HepG2 (cell line): ENCODE results near the gene ZNF584. TPM values are rescaled to one million over a fixed set of nuclear protein-coding genes. Genes with fewer than 3 reads are reported as not detected.

Experiments
- KLF9 ChIP-seq: IDR thresholded peaks from 2 replicates; pipeline ENCODE4 v1.6.1; 2016; ENCODE audit warnings: low read depth
- NR2F2 ChIP-seq: IDR thresholded peaks from 2 replicates; pipeline ENCODE4 v1.6.1; 2012; ENCODE audit warnings: low read depth, inconsistent platforms, borderline replicate concordance
- NRL ChIP-seq: sonication (generic); formaldehyde crosslinking; IDR thresholded peaks from 2 replicates; pipeline ENCODE4 v1.5.0; 2020; ENCODE audit warnings: missing genetic modification reagents, mild to moderate bottlenecking, moderate library complexity, borderline replicate concordance
- PCBP2 ChIP-seq: fragments of 200-400 bp; formaldehyde crosslinking; optimal IDR thresholded peaks from 2 replicates; pipeline ENCODE3; 2018; ENCODE audit warnings: low read length, low read depth; ENCODE audit not compliant: poor library complexity, severe bottlenecking
- TBP ChIP-seq: sonication (generic); formaldehyde crosslinking; IDR thresholded peaks from 2 replicates; pipeline ENCODE4 v1.5.0; 2020; ENCODE audit warnings: missing genetic modification reagents
- ZFP36 ChIP-seq: fragments of 150-350 bp; IDR thresholded peaks from 2 replicates; pipeline ENCODE4 v1.6.1; 2018; ENCODE audit warnings: borderline replicate concordance, low read length, low read depth; ENCODE audit not compliant: partially characterized antibody
- ZFP37 ChIP-seq: sonication (generic); formaldehyde crosslinking; IDR thresholded peaks from 2 replicates; pipeline ENCODE4 v1.4.0; 2020; ENCODE audit warnings: missing genetic modification reagents, borderline replicate concordance
- ZFP41 ChIP-seq: sonication (generic); formaldehyde crosslinking; IDR thresholded peaks from 2 replicates; pipeline ENCODE4 v1.4.0; 2020; ENCODE audit warnings: mild to moderate bottlenecking, missing genetic modification reagents, borderline replicate concordance
- ZNF235 ChIP-seq: sonication (generic); formaldehyde crosslinking; IDR thresholded peaks from 2 replicates; pipeline ENCODE4 v1.8.1; 2023; ENCODE audit warnings: mild to moderate bottlenecking, missing genetic modification reagents, borderline replicate concordance
- ZNF263 ChIP-seq: sonication (generic); formaldehyde crosslinking; IDR thresholded peaks from 2 replicates; pipeline ENCODE4 v1.4.0; 2020; ENCODE audit warnings: missing genetic modification reagents
- ZNF496 ChIP-seq: sonication (generic); formaldehyde crosslinking; IDR thresholded peaks from 2 replicates; pipeline ENCODE4 v1.8.1; 2023; ENCODE audit warnings: mild to moderate bottlenecking, moderate library complexity, missing genetic modification reagents; ENCODE audit not compliant: insufficient replicate concordance
- ZNF547 ChIP-seq: sonication (generic); formaldehyde crosslinking; IDR thresholded peaks from 2 replicates; pipeline ENCODE4 v1.5.1; 2020; ENCODE audit warnings: mild to moderate bottlenecking, missing genetic modification reagents
- ZNF557 ChIP-seq: sonication (generic); formaldehyde crosslinking; IDR thresholded peaks from 2 replicates; pipeline ENCODE4 v1.4.0; 2020; ENCODE audit warnings: missing genetic modification reagents
- ZNF703 ChIP-seq: sonication (generic); formaldehyde crosslinking; IDR thresholded peaks from 2 replicates; pipeline ENCODE4 v1.5.1; 2020; ENCODE audit warnings: missing genetic modification reagents, mild to moderate bottlenecking, moderate library complexity, borderline replicate concordance
- polyA plus RNA-seq, 8 experiments: library from polyadenylated mRNA; depleted of rRNA in 3 of 8; stranded (reverse) in 7 of 8; unstranded in 1 of 8; fragments of >200 nt; fragmentation: Illumina TruSeq in 4 of 8; extraction: Trizol in 4 of 8; gene quantifications; 2 replicates each; pipeline versions ENCODE4 v1.2.1 to v1.2.3, GENCODE V29; 2011 to 2016; ENCODE audit warnings: low read depth in 4 of 8, missing spikeins in 1 of 8, mixed read lengths in 1 of 8; ENCODE audit not compliant: insufficient read depth in 1 of 8
- total RNA-seq, 5 experiments: library from RNA; depleted of rRNA; stranded (reverse); fragments of >200 nt; fragmentation: Illumina TruSeq; extraction: Trizol; gene quantifications; 2 replicates each; pipeline ENCODE4 v1.2.3, GENCODE V29; 2016; ENCODE audit warnings: low read depth in 1 of 5
- TF ChIP-seq, protein P1 (sequence below): sonication (generic); formaldehyde crosslinking; IDR thresholded peaks from 2 replicates; pipeline ENCODE4 v1.4.0; 2020; ENCODE audit warnings: mild to moderate bottlenecking, missing genetic modification reagents
- TF ChIP-seq, protein P2 (sequence below): sonication (generic); formaldehyde crosslinking; IDR thresholded peaks from 2 replicates; pipeline ENCODE4 v1.8.1; 2023; ENCODE audit warnings: mild to moderate bottlenecking, missing genetic modification reagents
- TF ChIP-seq, protein P3 (sequence below): sonication (generic); formaldehyde crosslinking; IDR thresholded peaks from 2 replicates; pipeline ENCODE4 v1.9.0; 2021; ENCODE audit warnings: missing genetic modification reagents, borderline replicate concordance
- TF ChIP-seq, protein P4 (sequence below): fragments of 450-650 bp; IDR thresholded peaks from 2 replicates; pipeline ENCODE4 v1.6.1; 2016
- TF ChIP-seq, protein P5 (sequence below): sonication (generic); formaldehyde crosslinking; IDR thresholded peaks from 2 replicates; pipeline ENCODE4 v1.4.0; 2020; ENCODE audit warnings: missing genetic modification reagents

ZNF584 gene
- total and polyA plus RNA-seq, 2 of the 13 experiments (the other 11 are each of a cell fraction or from before 2014, with no cell fraction given), result 2.4 to 7.0 TPM

DNA sequence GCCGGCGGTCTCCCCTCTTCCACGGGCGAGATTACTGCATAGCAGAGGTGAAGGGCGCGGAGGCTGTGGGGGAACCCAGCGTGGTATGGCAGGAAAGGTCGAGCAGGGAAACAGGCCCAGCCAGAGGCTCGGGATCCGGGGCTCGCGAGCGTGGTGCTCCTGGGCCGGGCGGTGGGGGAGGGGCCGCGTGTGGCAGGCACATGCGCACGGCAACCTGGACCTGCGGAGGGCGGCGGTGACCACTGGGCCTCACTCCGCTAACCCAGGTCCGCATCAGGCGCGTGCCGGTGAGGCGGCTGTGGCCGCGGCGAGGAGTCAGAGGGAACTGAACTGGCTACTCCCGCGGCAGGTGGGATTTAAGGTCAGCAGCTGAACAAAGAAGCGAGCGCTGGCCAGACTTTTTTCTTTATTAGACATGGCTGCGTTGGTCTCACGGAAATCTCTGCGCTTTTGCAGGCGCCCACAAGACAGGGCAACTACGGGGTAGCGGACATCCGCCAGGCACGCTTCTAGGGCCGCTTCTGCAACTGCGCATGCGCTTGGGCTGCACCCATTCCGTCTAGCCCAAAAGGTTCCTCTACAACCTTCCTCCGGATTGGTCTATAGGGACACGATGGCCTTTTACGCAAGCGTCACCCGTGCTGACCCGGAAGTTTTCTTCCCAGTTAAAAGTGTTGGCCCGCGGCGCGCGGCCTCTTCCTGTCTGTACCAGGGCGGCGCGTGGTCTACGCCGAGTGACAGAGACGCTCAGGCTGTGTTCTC is 21.7 kb upstream of the ZNF584 start, which contains the start of gene RPS5 (continued):
- TF ChIP-seq, protein P1, sequence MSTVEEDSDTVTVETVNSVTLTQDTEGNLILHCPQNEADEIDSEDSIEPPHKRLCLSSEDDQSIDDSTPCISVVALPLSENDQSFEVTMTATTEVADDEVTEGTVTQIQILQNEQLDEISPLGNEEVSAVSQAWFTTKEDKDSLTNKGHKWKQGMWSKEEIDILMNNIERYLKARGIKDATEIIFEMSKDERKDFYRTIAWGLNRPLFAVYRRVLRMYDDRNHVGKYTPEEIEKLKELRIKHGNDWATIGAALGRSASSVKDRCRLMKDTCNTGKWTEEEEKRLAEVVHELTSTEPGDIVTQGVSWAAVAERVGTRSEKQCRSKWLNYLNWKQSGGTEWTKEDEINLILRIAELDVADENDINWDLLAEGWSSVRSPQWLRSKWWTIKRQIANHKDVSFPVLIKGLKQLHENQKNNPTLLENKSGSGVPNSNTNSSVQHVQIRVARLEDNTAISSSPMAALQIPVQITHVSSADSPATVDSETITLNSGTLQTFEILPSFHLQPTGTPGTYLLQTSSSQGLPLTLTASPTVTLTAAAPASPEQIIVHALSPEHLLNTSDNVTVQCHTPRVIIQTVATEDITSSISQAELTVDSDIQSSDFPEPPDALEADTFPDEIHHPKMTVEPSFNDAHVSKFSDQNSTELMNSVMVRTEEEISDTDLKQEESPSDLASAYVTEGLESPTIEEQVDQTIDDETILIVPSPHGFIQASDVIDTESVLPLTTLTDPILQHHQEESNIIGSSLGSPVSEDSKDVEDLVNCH (CRISPR knock-in tag), result no peak
- TF ChIP-seq ZNF235 (CRISPR knock-in tag) (peak; percentile 48; the same call in 1 of the 2 replicates), ZNF263 (CRISPR knock-in tag) (peak; percentile 73), ZNF703 (CRISPR knock-in tag) (no peak), ZNF496 (no peak), KLF9 (CRISPR knock-in tag) (no peak), PCBP2 (no peak), NR2F2 (no peak; the same call in 1 of the 2 replicates), ZFP41 (peak; percentile 38; the same call in 1 of the 2 replicates), ZFP36 (no peak), ZNF557 (CRISPR knock-in tag) (peak; percentile 23; the same call in 1 of the 2 replicates), NRL (CRISPR knock-in tag) (peak; percentile 67), ZFP37 (CRISPR knock-in tag) (no peak), ZNF547 (peak; percentile 91; the same call in 1 of the 2 replicates), TBP (CRISPR knock-in tag) (no peak)
- TF ChIP-seq, protein P2, sequence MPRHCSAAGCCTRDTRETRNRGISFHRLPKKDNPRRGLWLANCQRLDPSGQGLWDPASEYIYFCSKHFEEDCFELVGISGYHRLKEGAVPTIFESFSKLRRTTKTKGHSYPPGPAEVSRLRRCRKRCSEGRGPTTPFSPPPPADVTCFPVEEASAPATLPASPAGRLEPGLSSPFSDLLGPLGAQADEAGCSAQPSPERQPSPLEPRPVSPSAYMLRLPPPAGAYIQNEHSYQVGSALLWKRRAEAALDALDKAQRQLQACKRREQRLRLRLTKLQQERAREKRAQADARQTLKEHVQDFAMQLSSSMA (CRISPR knock-in tag), result no peak; the same call in 1 of the 2 replicates
- TF ChIP-seq, protein P3, sequence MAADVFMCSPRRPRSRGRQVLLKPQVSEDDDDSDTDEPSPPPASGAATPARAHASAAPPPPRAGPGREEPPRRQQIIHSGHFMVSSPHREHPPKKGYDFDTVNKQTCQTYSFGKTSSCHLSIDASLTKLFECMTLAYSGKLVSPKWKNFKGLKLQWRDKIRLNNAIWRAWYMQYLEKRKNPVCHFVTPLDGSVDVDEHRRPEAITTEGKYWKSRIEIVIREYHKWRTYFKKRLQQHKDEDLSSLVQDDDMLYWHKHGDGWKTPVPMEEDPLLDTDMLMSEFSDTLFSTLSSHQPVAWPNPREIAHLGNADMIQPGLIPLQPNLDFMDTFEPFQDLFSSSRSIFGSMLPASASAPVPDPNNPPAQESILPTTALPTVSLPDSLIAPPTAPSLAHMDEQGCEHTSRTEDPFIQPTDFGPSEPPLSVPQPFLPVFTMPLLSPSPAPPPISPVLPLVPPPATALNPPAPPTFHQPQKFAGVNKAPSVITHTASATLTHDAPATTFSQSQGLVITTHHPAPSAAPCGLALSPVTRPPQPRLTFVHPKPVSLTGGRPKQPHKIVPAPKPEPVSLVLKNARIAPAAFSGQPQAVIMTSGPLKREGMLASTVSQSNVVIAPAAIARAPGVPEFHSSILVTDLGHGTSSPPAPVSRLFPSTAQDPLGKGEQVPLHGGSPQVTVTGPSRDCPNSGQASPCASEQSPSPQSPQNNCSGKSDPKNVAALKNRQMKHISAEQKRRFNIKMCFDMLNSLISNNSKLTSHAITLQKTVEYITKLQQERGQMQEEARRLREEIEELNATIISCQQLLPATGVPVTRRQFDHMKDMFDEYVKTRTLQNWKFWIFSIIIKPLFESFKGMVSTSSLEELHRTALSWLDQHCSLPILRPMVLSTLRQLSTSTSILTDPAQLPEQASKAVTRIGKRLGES (CRISPR knock-in tag), result no peak
- TF ChIP-seq, protein P4, sequence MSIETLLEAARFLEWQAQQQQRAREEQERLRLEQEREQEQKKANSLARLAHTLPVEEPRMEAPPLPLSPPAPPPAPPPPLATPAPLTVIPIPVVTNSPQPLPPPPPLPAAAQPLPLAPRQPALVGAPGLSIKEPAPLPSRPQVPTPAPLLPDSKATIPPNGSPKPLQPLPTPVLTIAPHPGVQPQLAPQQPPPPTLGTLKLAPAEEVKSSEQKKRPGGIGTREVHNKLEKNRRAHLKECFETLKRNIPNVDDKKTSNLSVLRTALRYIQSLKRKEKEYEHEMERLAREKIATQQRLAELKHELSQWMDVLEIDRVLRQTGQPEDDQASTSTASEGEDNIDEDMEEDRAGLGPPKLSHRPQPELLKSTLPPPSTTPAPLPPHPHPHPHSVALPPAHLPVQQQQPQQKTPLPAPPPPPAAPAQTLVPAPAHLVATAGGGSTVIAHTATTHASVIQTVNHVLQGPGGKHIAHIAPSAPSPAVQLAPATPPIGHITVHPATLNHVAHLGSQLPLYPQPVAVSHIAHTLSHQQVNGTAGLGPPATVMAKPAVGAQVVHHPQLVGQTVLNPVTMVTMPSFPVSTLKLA, result peak; percentile 73
- TF ChIP-seq, protein P5, sequence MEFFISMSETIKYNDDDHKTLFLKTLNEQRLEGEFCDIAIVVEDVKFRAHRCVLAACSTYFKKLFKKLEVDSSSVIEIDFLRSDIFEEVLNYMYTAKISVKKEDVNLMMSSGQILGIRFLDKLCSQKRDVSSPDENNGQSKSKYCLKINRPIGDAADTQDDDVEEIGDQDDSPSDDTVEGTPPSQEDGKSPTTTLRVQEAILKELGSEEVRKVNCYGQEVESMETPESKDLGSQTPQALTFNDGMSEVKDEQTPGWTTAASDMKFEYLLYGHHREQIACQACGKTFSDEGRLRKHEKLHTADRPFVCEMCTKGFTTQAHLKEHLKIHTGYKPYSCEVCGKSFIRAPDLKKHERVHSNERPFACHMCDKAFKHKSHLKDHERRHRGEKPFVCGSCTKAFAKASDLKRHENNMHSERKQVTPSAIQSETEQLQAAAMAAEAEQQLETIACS (CRISPR knock-in tag), result 0 out of 2 replicates have a peak, but pooled peaks have one; percentile 5
